ENCODE results near the gene TIPARP. TPM values are rescaled to one million over a fixed set of nuclear protein-coding genes. Genes with fewer than 3 reads are reported as not detected.

Gene TIPARP
- total RNA-seq, 1 donor: 28.2 TPM

GRCh38 chr3:156743859-156744258 lies 69.5 kb downstream of the TIPARP start:
- no peaks in the 10 kb centered on the region for H4K20me1 ChIP-seq (ENCODE audit: insufficient read depth, low read length)
- H3K27me3 ChIP-seq (ENCODE audit: insufficient read depth, low read length): no peaks in the 10 kb centered on the region
- no peak overlapping the region for H3K27ac ChIP-seq (ENCODE audit: low read depth, low read length)
- no peak overlapping the region for H2AFZ ChIP-seq (ENCODE audit: low read length)
- H3K36me3 ChIP-seq (ENCODE audit: insufficient read depth, low read length): no peaks in the 10 kb centered on the region
- no peak overlapping the region for H3K4me3 ChIP-seq (ENCODE audit: insufficient read depth, low read length)
- no peaks in the 10 kb centered on the region for H3K4me1 ChIP-seq (ENCODE audit: insufficient read depth, low read length)
- no peaks in the 10 kb centered on the region for H3K79me2 ChIP-seq (ENCODE audit: insufficient read depth, low read length)
- H3K9me3 ChIP-seq (ENCODE audit: low read depth, low read length): no peaks in the 10 kb centered on the region
- H3K4me2 ChIP-seq (ENCODE audit: insufficient read depth, low read length): no peak overlapping the region
- no peak for TF ChIP-seq CTCF (IDR thresholded peaks at IDR 0.05; ENCODE audit: extremely low read depth, low read depth, low read length)
- DNase-seq (ENCODE audit: insufficient read length, low spot score, missing footprints): no peak

- no peaks in the 10 kb centered on the region for H3K79me2 ChIP-seq (ENCODE audit: insufficient read depth, low read length)
- no peak for DNase-seq (ENCODE audit: insufficient read length, low spot score, missing footprints)
- no peaks in the 10 kb centered on the region for H4K20me1 ChIP-seq (ENCODE audit: insufficient read depth, low read length)
- no peaks in the 10 kb centered on the region for H3K9me3 ChIP-seq (ENCODE audit: low read depth, low read length)
- H3K27ac ChIP-seq (ENCODE audit: low read depth, low read length): no peak overlapping the region
- no peak for TF ChIP-seq CTCF (IDR thresholded peaks at IDR 0.05; ENCODE audit: extremely low read depth, low read depth, low read length)
- peaks cover 5% of the 10 kb centered on the region for H3K4me1 ChIP-seq (ENCODE audit: insufficient read depth, low read length)
- H3K4me2 ChIP-seq (ENCODE audit: insufficient read depth, low read length): no peak overlapping the region
- no peaks in the 10 kb centered on the region for H3K27me3 ChIP-seq (ENCODE audit: insufficient read depth, low read length)
- H3K4me3 ChIP-seq (ENCODE audit: insufficient read depth, low read length): no peak overlapping the region
- H3K36me3 ChIP-seq (ENCODE audit: insufficient read depth, low read length): no peaks in the 10 kb centered on the region
- no peak overlapping the region for H2AFZ ChIP-seq (ENCODE audit: low read length)
These were observed 70.2 kb downstream of the TIPARP start for GRCh38 chr3:156744631-156745030.

- Histone ChIP-seq H2AFZ (ENCODE audit: low read length) (no peak overlapping the region), H3K4me3 (ENCODE audit: insufficient read depth, low read length) (no peak overlapping the region), H3K36me3 (ENCODE audit: insufficient read depth, low read length) (no peaks in the 10 kb centered on the region), H3K9me3 (ENCODE audit: low read depth, low read length) (no peaks in the 10 kb centered on the region), H3K27me3 (ENCODE audit: insufficient read depth, low read length) (no peaks in the 10 kb centered on the region), H4K20me1 (ENCODE audit: insufficient read depth, low read length) (no peaks in the 10 kb centered on the region), H3K79me2 (ENCODE audit: insufficient read depth, low read length) (no peaks in the 10 kb centered on the region), H3K4me2 (ENCODE audit: insufficient read depth, low read length) (no peak overlapping the region), H3K4me1 (ENCODE audit: insufficient read depth, low read length) (peaks cover 15% of the 10 kb centered on the region), H3K27ac (ENCODE audit: low read depth, low read length) (no peak overlapping the region)
- TF ChIP-seq CTCF (IDR thresholded peaks at IDR 0.05; ENCODE audit: extremely low read depth, low read depth, low read length): no peak
- DNase-seq (ENCODE audit: insufficient read length, low spot score, missing footprints): no peak
These were observed 71.4 kb downstream of the TIPARP start for GRCh38 chr3:156745766-156746165.

GRCh38 chr3:156747046-156747445 lies 72.7 kb downstream of the TIPARP start:
- no peaks in the 10 kb centered on the region for H3K79me2 ChIP-seq (ENCODE audit: insufficient read depth, low read length)
- no peaks in the 10 kb centered on the region for H4K20me1 ChIP-seq (ENCODE audit: insufficient read depth, low read length)
- no peaks in the 10 kb centered on the region for H3K36me3 ChIP-seq (ENCODE audit: insufficient read depth, low read length)
- H3K9me3 ChIP-seq (ENCODE audit: low read depth, low read length): no peaks in the 10 kb centered on the region
- H3K4me1 ChIP-seq (ENCODE audit: insufficient read depth, low read length): peaks cover 28% of the 10 kb centered on the region
- no peak overlapping the region for H3K27ac ChIP-seq (ENCODE audit: low read depth, low read length)
- DNase-seq (ENCODE audit: insufficient read length, low spot score, missing footprints): no peak
- H3K4me3 ChIP-seq (ENCODE audit: insufficient read depth, low read length): no peak overlapping the region
- TF ChIP-seq CTCF (IDR thresholded peaks at IDR 0.05; ENCODE audit: extremely low read depth, low read depth, low read length): no peak
- H3K4me2 ChIP-seq (ENCODE audit: insufficient read depth, low read length): no peak overlapping the region
- H2AFZ ChIP-seq (ENCODE audit: low read length): no peak overlapping the region
- no peaks in the 10 kb centered on the region for H3K27me3 ChIP-seq (ENCODE audit: insufficient read depth, low read length)
